Posterior vena cava (tissue), 2 donors: ENCODE measurements around the gene GFI1. TPM values are rescaled to one million over a fixed set of nuclear protein-coding genes. Genes with fewer than 3 reads are reported as not detected.
"Not testable (repeated sequence)": the region's sequence is repeated elsewhere in the genome, so short reads cannot be mapped to it uniquely, and the experiment has no call there.

Experiments used
- DNase-seq: peaks from one replicate; pipeline ENCODE4 v3.0.0-alpha.2; 2020; ENCODE audit warnings: low spot score
- intact Hi-C, 2 donors: fragments of 100-400 bp; cut with DNase I; formaldehyde crosslinking; loops; one replicate each; pipeline versions ENCODE4 v1.14.1 to v1.14.2; 2022 to 2023
- long read RNA-seq, 2 donors: library from polyadenylated mRNA; unstranded; transcript quantifications; one replicate each; pipeline ENCODE4 v2.0.0, GENCODE V29; 2020 to 2021
- total RNA-seq, 2 donors: library from RNA; stranded (reverse); fragmentation: NEBNext Ultra II Directional; extraction: Animal tissue kit (Norgen Biotek cat#: 25700); gene quantifications; one replicate each; pipeline ENCODE4 v1.2.1, GENCODE V29; 2021
- donor health status: DM: yes; HTN: yes; CAD: no.
- donor health status: DM: yes; HTN: yes; CAD: no.

The GFI1 gene
- total RNA-seq: 1 to 10 TPM in 1 of 2 donors, under 1 TPM in 1; 0.76 to 1.1 TPM
- long read RNA-seq, donor 1: 0 reads
- long read RNA-seq, donor 2: 0 reads

GRCh38 chr1:92486251-92487077 lies at the start of gene GFI1:
Gene GFI1 (minus strand): TSS chr1:92486925. CDS start chr1:92483487, 3,438 bp downstream.
- intact Hi-C loops: no loop called here

GRCh38 chr1:92532371-92532770 lies 45.6 kb upstream of the GFI1 start:
- intact Hi-C loops, DNase-seq: not testable (repeated sequence)

More at GRCh38 chr1:92486251-92487077, at the start of gene GFI1:
- DNase-seq: peak; percentile 81

DNA sequence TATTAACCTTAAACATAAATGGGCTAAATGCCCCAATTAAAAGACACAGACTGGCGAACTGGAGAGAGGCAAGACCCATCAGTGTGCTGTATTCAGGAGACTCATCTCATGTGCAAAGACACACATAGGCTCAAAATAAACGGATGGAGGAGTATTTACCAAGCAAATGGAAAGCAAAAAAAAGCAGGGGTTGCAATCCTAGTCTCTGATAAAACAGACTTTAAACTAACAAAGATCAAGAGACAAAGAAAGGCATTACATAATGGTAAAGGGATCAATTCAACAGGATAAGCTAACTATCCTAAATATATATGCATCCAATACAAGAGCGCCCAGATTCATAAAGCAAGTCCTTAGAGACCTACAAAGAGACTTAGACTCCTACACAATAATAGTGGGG lies 45.2 kb upstream of the GFI1 start:
- DNase-seq, intact Hi-C loops: not testable (repeated sequence)

- intact Hi-C loops: no loop called here
- DNase-seq: no peak
Observed at GRCh38 chr1:92527670-92528069, 40.9 kb upstream of the GFI1 start.

DNA sequence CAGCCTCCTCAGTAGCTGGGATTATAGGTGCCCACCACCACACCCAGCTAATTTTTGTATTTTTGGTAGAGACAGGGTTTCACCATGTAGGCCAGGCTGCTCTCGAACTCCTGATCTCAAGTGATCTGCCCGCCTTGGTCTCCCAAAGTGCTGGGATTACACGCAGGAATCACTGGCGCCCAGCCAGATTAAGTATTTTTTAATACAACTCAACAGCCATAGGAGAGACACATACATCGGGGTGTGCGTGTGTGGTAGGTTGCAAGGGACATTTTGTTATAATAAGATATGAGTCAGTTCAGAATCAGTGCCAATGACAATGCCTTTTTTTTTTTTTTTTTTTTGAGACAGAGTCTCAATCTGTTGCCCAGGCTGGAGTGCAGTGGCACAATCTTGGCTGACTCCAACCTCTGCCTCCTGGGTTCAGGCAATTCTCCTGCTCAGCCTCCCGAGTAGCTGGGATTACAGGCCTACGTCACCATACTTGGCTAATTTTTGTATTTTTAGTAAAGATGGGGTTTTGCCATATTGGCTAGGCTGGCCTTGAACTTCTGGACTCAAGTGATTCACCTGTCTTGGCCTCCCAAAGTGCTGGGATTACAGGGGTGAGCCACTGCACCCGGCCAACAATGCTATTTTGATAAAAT lies 38.3 kb upstream of the GFI1 start:
- intact Hi-C loops: not testable (repeated sequence)

GRCh38 chr1:92519043-92519442 lies 32.3 kb upstream of the GFI1 start:
- no peak for DNase-seq
- intact Hi-C loops: no loop called here

More for the DNA sequence above, 38.3 kb upstream of the GFI1 start:
- DNase-seq: not testable (repeated sequence)

- no peak for DNase-seq
- intact Hi-C loops: no loop called here
Observed at GRCh38 chr1:92516574-92516973, 29.8 kb upstream of the GFI1 start.

GRCh38 chr1:92515796-92516201 lies 29.1 kb upstream of the GFI1 start:
- intact Hi-C loops: no loop called here
- no peak for DNase-seq

- no peak for DNase-seq
- intact Hi-C loops: no loop called here
Observed at GRCh38 chr1:92511541-92511940, 24.8 kb upstream of the GFI1 start.

GRCh38 chr1:92509619-92510018 lies 22.9 kb upstream of the GFI1 start:
- no peak for DNase-seq
- intact Hi-C loops: no loop called here

DNA sequence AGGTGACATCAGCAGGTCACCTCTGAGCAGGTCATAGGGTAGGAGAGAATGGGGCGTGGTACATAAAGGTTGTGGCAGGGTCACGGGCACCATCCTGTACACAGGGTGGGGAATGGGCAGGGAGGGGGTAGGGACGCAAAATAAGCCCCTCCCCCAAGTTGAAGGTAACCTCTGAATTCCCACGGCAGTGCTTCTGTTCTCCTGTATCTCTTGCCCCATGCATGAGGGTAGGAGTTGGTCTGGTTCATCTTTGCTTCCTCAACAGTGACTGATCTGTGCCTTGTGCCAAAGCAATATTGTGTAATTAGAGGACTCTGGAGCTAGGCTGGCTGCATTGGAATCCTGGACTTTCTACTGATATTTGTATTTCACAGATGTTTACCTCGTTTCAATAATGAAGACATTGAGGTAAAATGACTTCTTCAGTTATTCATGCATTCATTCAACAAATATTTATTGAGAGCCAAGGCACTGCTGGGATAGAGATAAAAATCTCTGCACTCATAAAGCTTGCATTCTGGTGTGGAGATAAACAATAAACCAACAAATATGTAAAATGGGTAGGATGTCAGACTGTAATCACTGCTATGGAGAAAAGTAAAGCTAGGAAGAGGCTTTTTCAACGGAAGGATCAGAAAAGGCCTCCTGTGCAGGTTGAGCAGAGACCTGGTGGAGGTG lies 18.4 kb upstream of the GFI1 start:
- no peak for DNase-seq
- intact Hi-C loops: no loop called here

- no peak for DNase-seq
- intact Hi-C loops: no loop called here
Observed at GRCh38 chr1:92504291-92505014, 17.7 kb upstream of the GFI1 start.

DNA sequence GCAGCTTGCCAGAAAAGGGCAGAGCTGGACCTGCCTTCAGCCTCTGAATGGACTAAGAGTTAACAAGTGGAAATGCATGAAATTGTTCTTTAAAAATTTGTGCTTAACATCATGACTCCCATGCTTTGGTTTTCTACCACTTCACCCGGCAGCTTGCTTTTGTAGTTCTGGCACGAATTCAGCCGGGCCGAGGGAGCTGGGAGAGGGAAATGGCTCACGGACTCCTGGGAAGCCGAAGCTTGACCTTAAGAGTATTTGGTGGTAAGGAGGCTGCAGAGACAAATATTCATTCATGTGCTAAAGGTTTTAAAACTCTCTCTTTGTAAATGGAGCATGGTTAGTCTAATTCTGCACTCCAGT lies 17.2 kb upstream of the GFI1 start:
- DNase-seq: no peak
- intact Hi-C loops: no loop called here

GRCh38 chr1:92503043-92503925 lies 16.6 kb upstream of the GFI1 start:
- no peak for DNase-seq
- intact Hi-C loops: no loop called here

DNA sequence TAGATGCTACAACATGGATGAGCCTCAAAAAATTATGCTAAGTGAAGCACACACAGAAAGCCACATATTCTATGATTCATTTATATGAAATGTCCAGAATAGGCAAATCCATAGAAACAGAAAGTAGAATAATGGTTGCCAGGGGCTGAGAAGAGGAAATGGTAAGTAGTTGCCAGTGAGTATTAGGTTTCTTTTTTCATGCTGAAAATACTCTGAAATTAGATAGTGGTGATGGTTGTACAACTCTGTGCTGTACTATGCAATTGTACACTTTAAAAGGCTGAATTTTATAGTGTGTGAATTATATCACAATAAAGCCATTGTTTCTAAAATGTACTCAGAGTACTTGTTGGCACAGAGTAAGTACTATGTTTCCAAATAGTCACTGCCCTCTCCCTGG lies 15.5 kb upstream of the GFI1 start:
- intact Hi-C loops: no loop called here
- no peak for DNase-seq

- DNase-seq: no peak
- intact Hi-C loops: no loop called here
Observed at GRCh38 chr1:92500552-92500951, 13.8 kb upstream of the GFI1 start.

GRCh38 chr1:92495392-92496063 lies 8.8 kb upstream of the GFI1 start:
- intact Hi-C loops: no loop called here

DNA sequence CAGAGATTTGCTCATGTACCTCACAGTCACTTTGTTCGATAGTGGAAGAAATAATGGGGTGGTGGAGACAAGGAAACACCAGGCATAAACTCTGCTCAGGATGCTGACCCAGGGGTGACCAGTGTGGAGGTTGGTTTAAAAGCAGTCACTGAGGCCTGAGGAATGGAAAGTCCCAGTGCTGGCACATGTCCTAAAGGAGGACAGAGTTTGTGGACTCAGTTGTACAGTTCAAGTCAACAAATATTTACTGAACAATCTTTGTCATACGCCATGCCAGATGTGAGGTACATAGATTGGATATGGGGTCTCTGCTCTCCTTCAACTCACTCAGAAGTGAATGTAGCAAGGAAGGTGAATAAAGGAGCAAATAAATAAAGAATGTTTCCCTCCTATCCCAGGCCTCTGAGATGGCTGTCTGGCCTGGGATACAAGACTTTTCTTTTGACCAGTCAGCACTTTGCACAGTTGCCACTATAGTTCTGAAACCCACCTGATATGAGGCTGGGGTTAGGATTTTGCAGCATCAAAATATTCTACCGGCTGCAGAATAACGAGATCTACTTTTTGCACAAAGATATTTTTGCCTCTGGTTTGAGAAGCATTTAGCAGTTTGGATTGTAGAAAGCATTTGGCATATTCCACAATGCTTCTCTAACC lies 7.9 kb upstream of the GFI1 start:
- no peak for DNase-seq
- intact Hi-C loops: no loop called here

More at GRCh38 chr1:92495392-92496063, 8.8 kb upstream of the GFI1 start:
- DNase-seq: no peak
